SU-DHL-6 (cell line): ENCODE data around the gene ZDHHC18.

Source experiments
- H2AFZ ChIP-seq: fragments of 200-600 bp; sonication (generic); 2 replicates; pipeline ENCODE4 v1.6.1; 2014; ENCODE audit warnings: low read depth, mild to moderate bottlenecking, moderate library complexity, mixed read lengths, antibody characterized with exemption, low read length; ENCODE audit not compliant: severe bottlenecking
- H3F3A ChIP-seq: fragments of 200-600 bp; shearing (Covaris generic); 2 replicates; pipeline ENCODE4 v1.6.0; 2016; ENCODE audit warnings: antibody characterized with exemption, mild to moderate bottlenecking; ENCODE audit not compliant: insufficient read depth
- H3K27ac ChIP-seq: fragments of 200-600 bp; sonication (generic); 2 replicates; pipeline ENCODE4 v1.5.1; 2016; ENCODE audit warnings: low read depth, mild to moderate bottlenecking, low read length, moderate library complexity, mixed read lengths
- H3K27me3 ChIP-seq: fragments of 200-600 bp; sonication (generic), shearing (Covaris generic); 2 replicates; pipeline ENCODE4 v1.6.0; 2014; ENCODE audit warnings: mild to moderate bottlenecking, low read length
- H3K36me3 ChIP-seq: fragments of 200-600 bp; sonication (generic); 2 replicates; pipeline ENCODE4 v1.6.1; 2014; ENCODE audit warnings: mild to moderate bottlenecking, low read length, mixed read lengths
- H3K4me2 ChIP-seq: fragments of 300-600, 200-600 bp; shearing (Covaris generic), sonication (generic); 2 replicates; pipeline ENCODE4 v1.6.0; 2014; ENCODE audit warnings: low read length, low read depth, mild to moderate bottlenecking; ENCODE audit not compliant: poor library complexity, severe bottlenecking
- H3K4me3 ChIP-seq: fragments of 200-600 bp; sonication (generic); 2 replicates; pipeline ENCODE4 v1.5.1; 2014; ENCODE audit warnings: antibody characterized with exemption, low read length, mild to moderate bottlenecking, mixed read lengths; ENCODE audit not compliant: insufficient read depth, poor library complexity, severe bottlenecking
- H3K79me2 ChIP-seq: fragments of 200-600 bp; sonication (generic); 2 replicates; pipeline ENCODE4 v1.6.1; 2014; ENCODE audit warnings: mild to moderate bottlenecking, low read length, moderate library complexity; ENCODE audit not compliant: insufficient read depth
- H3K9ac ChIP-seq: fragments of 200-600 bp; sonication (generic); 2 replicates; pipeline ENCODE4 v1.7.0; 2014; ENCODE audit warnings: mild to moderate bottlenecking, low read length
- H3K9me2 ChIP-seq: fragments of 200-600 bp; sonication (generic); replicated peaks from 2 replicates; pipeline ENCODE4 v1.6.1; 2014; ENCODE audit warnings: low read length; ENCODE audit not compliant: insufficient read depth
- H3K9me3 ChIP-seq: fragments of 200-600 bp; sonication (generic); 2 replicates; pipeline ENCODE4 v1.6.1; 2014; ENCODE audit warnings: low read length, mixed read lengths; ENCODE audit not compliant: insufficient read depth
- H4K20me1 ChIP-seq: fragments of 200-600 bp; sonication (generic); 2 replicates; pipeline ENCODE4 v1.6.1; 2014; ENCODE audit warnings: low read depth, mild to moderate bottlenecking, antibody characterized with exemption, low read length, moderate library complexity, mixed read lengths
- CTCF ChIP-seq: fragments of 200-600 bp; sonication (generic); IDR thresholded peaks from one replicate; pipeline ENCODE4 v1.5.1; 2017; ENCODE audit warnings: antibody characterized with exemption, mild to moderate bottlenecking, low read length, moderate library complexity; ENCODE audit not compliant: insufficient read depth, poor library complexity, severe bottlenecking
- EZH2phosphoT487 ChIP-seq: fragments of 200-600 bp; sonication (generic), shearing (Covaris generic); conservative IDR thresholded peaks from 2 replicates; pipeline ENCODE4 v1.6.1; 2018; ENCODE audit warnings: mild to moderate bottlenecking, antibody characterized with exemption, low read length, moderate library complexity, mixed read lengths

Gene ZDHHC18

GRCh38 chr1:26786437-26787380 lies 39.8 kb upstream of the ZDHHC18 start:
- Histone ChIP-seq H3K27me3 (no peaks in the 10 kb centered on the region), H2AFZ (peak overlapping the region; percentile 10), H3K4me2 (peak overlapping the region; percentile 89), H4K20me1 (no peaks in the 10 kb centered on the region), H3F3A (peaks cover 78% of the 10 kb centered on the region), H3K79me2 (no peaks in the 10 kb centered on the region; the same call in 1 of the 2 replicates), H3K27ac (peak overlapping the region; percentile 98), H3K36me3 (no peaks in the 10 kb centered on the region; the same call in 1 of the 2 replicates), H3K9me2 (no peaks in the 10 kb centered on the region), H3K9ac (peak overlapping the region; percentile 97), H3K9me3 (no peaks in the 10 kb centered on the region), H3K4me3 (peak overlapping the region; percentile 85)
- TF ChIP-seq EZH2phosphoT487 = no peak
- TF ChIP-seq CTCF = no peak

GRCh38 chr1:26787381-26787705 lies 39.1 kb upstream of the ZDHHC18 start:
- TF ChIP-seq EZH2phosphoT487 = no peak
- TF ChIP-seq CTCF = no peak
- Histone ChIP-seq H2AFZ (peak overlapping the region; percentile 68), H3K27me3 (no peaks in the 10 kb centered on the region), H3K9ac (peak overlapping the region; percentile 97), H3K4me2 (peak overlapping the region; percentile 89), H3K9me2 (no peaks in the 10 kb centered on the region), H3K9me3 (no peaks in the 10 kb centered on the region), H3K79me2 (no peaks in the 10 kb centered on the region; the same call in 1 of the 2 replicates), H3F3A (peaks cover 71% of the 10 kb centered on the region), H4K20me1 (no peaks in the 10 kb centered on the region), H3K27ac (peak overlapping the region; percentile 98), H3K4me3 (peak overlapping the region; percentile 85), H3K36me3 (no peaks in the 10 kb centered on the region)

- H3K9me2 ChIP-seq = no peaks in the 10 kb centered on the region
- H2AFZ ChIP-seq = peak within 1 kb of the TSS; percentile 68
- TF ChIP-seq EZH2phosphoT487 (no peak), CTCF (no peak)
- no peaks in the 10 kb centered on the region for H3K36me3 ChIP-seq
- no peaks in the 10 kb centered on the region; the same call in 1 of the 2 replicates for H3K79me2 ChIP-seq
- no peaks in the 10 kb centered on the region for H4K20me1 ChIP-seq
- peak within 1 kb of the TSS; percentile 89 for H3K4me2 ChIP-seq
- H3F3A ChIP-seq = peaks cover 66% of the 10 kb centered on the region
- H3K27me3 ChIP-seq = no peaks in the 10 kb centered on the region
- peak within 1 kb of the TSS; percentile 97 for H3K9ac ChIP-seq
- peak within 1 kb of the TSS; percentile 85 for H3K4me3 ChIP-seq
- H3K9me3 ChIP-seq = no peaks in the 10 kb centered on the region
- peak within 1 kb of the TSS; percentile 98 for H3K27ac ChIP-seq
Observed at GRCh38 chr1:26787706-26788514, 38.6 kb upstream of the ZDHHC18 start, which contains the start of gene PIGV. PIGV (plus strand) TSS chr1:26787950; CDS start chr1:26790816, 2,866 bp downstream.
